ENCODE measurements around the gene AK5.

GRCh38 chr1:77504986-77505385 is 223.2 kb downstream of the AK5 start:
- TF ChIP-seq CTCF (IDR thresholded peaks at IDR 0.05) (no peak), REST (IDR thresholded peaks at IDR 0.05; ENCODE audit: insufficient read depth in 1 of 2, low read depth in 2 of 2, low read length in 1 of 2) (no peak), SIN3A (IDR thresholded peaks at IDR 0.05; ENCODE audit: borderline replicate concordance, insufficient read depth, low read depth, low read length) (no peak), POLR2AphosphoS5 (IDR thresholded peaks at IDR 0.05; ENCODE audit: low read depth, low read length) (no peak)
